GM19467 (cell line): Measurements from ENCODE around the gene SACM1L.

Source experiments
- ATAC-seq: cut with Tn5 transposase; IDR thresholded peaks from one replicate; pipeline ENCODE4 v1.9.1; 2021; ENCODE audit warnings: mild to moderate bottlenecking, moderate library complexity; ENCODE audit not compliant: unreplicated experiment

The SACM1L gene, protein sequence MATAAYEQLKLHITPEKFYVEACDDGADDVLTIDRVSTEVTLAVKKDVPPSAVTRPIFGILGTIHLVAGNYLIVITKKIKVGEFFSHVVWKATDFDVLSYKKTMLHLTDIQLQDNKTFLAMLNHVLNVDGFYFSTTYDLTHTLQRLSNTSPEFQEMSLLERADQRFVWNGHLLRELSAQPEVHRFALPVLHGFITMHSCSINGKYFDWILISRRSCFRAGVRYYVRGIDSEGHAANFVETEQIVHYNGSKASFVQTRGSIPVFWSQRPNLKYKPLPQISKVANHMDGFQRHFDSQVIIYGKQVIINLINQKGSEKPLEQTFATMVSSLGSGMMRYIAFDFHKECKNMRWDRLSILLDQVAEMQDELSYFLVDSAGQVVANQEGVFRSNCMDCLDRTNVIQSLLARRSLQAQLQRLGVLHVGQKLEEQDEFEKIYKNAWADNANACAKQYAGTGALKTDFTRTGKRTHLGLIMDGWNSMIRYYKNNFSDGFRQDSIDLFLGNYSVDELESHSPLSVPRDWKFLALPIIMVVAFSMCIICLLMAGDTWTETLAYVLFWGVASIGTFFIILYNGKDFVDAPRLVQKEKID

DNA sequence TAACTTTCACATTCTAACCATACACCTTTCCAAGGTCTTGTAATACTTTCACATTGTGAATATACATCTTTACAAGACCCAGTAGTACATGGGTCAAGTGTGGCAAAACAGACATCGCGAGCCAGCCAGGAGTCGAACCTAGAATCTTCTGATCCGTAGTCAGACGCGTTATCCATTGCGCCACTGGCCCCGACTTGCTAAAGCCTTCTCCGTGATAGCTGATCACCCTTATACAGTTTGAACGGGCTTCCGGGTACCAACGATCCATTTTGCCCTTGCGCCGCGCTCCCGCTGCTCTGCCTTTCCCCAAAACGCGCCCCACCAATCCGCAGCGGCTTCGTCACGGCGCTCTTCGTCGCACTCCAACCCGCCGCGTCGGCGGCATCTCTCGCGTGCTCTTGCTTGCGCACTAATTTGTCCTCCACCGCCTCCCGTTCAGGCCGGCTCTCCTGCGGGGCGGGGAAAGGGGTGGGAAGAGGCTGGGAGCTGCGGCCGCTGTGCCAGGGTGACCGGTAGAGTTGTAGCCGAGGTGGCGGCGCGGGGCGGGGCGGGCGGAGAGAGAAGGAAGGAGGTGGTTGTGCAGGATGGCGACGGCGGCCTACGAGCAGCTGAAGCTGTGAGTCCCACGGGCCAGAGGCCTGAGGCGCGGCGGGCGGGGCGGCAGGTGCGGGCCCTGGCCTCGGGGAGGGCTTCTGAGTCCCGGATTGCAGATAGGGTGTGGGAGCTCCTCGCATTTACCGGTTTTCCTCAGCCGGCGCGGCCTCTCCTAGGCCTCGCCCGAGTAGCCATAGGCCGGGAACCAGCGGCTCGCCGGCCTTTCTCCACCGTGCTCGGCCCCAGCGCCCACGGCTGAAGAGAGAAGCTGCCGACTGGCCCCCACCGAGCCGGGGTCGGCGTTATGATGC is at the start of gene SACM1L:
TSS of gene SACM1L (plus strand) at position 515 of the 905 bp plus-strand sequence. CDS start at position 585, 70 bp downstream.
- ATAC-seq = peak; percentile 88

DNA sequence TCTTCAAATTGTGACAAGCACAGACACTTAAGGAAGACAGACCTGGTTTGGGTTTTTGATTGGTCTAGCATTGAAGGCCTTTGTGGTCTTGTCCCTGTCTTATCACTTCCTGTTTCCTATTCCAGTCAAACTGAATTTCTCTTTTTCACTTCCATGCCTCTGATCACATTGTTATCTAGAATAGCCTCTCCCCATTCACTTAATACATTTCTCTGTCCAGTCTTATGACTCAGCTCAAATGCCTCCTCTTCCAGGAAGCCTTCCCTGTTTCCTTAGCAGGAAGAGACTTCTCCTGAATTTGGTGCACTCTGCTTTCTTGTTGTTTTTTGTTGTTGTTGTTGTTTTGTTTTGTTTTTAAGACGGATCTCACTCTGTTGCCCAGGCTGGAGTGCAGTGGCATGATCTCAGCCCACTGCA is 49.1 kb upstream of the SACM1L start:
- ATAC-seq = no peak

DNA sequence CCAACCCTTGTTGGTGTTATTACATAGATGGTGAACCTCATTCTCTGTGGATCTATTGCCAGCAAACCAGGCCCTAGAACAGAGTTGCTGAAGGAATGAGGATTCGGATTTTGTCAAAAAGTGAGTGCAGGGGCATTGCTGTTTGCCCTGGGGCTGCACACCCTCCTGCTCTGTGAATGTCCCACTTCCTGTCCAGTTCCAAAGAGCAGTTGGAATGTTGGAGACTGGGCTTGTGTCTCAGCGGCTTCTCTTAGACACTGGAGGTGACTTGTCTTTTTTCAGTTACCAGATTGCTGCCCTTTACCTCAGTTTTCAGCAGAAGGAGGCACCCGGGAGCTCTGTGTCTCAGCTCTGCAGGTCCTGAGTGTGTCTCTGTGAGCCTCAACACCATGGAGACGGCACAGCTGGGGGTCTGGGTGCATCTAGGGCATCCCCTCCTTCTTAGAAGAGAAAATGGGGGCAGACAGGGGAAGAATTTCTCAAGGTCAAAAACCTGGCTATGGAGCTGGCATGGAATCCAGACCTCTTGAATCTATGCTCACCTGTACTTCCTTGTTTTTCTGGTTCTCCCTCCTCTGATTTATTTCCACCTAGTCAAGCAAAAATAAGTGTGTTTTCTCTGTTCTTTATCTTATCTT is 48.4 kb upstream of the SACM1L start:
- ATAC-seq = no peak

DNA sequence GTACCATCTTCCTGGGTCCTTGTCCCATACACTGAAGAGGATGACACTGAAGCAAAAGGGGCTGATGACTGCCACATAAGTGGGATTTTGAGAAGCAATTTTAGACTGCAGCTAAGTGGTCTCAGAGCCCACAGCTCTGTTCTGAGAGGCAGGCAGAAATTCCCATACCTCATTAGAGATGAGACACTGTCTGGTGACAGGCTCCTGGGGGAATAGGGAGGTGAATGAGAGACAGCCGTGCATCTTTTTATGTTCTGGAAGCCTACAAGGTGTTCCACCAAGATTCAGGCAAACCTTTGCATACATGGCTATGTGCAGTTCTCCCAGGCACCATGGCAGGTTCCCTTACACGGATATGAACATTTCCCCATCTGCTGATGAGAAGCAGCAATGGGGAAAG is 47.4 kb upstream of the SACM1L start:
- ATAC-seq = no peak

DNA sequence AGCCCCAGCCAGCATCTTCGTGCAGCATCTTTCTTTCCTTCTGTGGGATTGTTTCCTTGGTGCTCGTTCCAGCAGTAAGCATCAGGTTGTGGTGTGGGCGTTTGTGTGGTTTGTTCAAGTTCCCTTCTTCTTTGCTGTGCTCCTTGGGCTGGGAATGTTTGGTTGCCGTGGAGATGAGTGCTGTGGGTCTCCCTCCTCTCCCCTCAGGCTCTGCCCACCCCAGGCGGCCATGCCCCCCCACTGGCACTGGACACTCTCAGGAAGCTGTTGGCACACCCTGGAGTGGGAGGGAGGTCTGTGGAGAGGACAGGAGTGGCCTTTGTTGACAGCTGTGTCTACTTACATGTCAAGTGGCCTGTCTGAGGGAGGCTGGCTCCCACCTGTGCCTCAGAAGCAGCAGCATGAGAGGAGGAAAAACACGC is 46.5 kb upstream of the SACM1L start:
- ATAC-seq = no peak

DNA sequence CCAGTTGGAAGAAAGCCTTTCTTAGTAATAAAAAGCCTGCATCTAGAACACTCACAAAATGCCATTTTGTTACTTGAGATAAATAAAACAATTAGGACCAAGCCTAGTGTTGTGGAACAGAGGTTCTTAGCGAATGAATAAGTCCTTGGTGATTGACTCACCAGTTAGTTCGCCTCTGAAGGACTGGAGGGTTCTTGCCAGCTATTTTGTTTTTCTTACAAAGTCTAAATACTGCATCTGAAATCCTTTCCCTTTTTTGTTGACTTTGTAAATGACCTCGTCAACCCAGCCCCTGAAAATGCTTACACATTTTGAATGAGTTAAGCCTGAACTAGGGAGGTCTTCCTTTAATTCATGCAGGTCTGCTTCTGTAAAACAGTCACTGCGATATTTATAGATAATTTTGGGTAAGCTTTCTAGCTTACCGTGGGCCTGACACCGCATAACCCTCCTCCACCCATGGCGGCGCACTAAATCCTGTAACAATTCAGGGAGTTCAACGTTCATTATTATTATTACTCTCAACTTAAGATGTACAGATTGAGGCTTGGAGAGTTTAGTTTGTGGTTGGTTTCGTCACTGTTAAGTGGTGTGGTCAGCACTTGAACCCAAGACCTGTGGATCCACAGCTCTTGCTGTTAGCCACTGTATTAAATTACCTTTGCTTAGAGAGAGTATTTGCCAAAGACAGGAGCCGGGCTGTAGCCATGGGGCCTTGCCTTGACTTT is 45.0 kb upstream of the SACM1L start:
- ATAC-seq = no peak

DNA sequence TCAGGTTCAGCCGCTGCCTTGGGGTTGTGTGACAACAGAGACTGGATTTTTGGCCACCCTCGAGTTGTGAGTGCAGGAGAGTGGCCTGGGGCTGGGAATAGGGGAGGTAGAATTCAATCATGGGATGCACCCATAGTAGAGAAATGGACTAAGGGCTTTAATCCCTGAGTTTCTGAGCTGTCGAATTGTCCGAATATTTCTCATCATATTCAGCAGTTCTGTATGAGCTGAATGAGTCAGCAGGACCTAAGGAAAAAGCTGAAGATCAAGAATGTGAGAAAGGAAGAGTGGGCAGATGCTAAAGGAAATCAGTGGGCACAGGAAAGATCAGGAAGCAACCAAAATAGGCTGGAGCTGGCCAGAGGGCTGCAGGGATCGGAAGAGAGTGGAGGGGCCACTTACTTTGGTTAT is 44.4 kb upstream of the SACM1L start:
- no peak for ATAC-seq

DNA sequence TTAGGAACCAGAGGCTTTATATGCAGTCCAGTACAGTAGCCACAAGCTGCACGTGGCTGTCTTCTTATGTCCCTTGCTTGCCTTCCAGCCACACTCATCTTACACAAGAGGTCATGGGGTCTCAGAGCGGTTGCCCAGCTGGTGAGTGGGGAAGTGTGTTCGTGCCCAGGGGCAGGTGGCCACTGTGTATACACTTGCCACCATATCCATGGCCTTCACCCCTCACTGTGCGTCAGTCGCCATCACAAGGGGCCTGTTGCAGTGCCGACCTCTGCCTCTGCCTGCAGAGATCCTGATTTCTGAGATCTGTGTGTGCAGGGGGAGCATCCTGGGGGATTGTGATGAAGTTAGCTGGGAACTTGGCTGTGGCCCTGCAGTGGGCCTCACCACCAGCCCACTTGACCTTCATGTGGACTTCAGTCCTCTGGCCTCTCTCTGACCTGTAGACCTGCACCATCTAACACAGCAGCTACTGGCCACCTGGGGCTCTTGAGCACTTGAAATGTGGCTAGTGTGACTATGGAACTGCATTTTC is 43.1 kb upstream of the SACM1L start:
- ATAC-seq = no peak

DNA sequence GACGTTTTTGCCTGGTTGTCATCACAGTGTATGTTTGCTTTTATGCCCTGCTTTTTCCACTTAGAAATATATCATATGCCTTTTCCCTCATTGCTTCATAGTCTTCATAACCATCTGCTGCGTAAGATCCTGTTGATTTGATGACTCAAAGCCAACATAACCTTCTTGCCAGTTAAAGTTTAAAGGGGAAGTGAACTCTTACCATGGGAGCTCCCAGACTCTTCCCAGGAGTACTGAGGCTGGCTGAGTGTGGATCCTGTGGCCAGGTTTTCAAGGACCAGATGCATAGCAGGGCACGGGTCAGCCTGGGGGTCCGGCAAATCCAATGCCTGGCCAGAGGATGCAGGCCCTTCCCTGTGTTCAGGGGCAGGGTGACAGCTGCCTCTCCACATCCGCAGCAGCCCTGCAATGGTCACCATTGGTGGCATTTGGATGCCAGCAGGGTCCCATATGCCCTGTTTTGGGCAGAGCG is 42.0 kb upstream of the SACM1L start:
- ATAC-seq = no peak

DNA sequence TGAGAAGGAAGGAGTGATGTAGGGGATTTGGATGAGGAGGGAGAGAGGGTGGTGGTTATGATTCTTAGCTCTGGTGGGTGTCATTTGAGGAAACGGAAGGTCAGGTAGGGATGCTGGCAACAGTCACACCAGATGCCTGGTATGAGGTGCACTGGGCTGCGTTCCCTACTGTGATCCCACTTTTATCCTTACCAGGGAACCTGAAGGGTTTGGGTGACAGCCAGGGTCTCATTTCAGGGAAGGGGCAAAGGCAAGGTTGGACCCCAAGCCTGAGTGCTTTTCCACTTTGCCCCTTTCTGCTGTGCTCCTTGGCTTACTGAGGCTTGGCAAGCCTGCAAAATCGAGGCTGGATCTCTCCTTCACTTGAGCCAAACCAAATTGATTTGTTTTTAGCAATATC is 36.0 kb upstream of the SACM1L start:
- no peak for ATAC-seq

DNA sequence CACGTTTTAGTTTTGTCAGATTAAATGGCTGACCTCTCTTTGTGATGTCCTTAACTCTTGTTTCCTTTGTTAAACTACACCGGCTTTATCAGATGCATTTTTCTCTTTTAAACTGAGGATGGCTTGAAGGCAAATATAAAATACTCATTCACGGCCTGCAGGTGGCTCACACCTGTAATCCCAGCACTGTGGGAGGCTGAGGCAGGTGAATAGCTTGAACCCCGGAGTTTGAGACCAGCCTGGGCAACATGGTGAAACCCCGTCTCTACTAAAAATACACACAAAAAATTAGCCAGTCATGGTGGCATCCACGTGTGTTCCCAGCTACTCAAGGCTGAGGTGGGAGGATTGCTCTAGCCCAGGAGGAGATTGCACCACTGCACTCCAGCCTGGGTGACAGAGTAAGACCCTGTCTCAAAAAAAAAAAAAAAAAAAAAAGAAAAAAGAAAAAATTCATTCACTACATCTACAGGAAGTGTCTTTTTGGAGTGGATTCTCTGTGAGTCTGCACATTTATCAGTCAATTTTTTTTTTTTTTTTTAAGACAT is 34.7 kb upstream of the SACM1L start:
- ATAC-seq = no peak

DNA sequence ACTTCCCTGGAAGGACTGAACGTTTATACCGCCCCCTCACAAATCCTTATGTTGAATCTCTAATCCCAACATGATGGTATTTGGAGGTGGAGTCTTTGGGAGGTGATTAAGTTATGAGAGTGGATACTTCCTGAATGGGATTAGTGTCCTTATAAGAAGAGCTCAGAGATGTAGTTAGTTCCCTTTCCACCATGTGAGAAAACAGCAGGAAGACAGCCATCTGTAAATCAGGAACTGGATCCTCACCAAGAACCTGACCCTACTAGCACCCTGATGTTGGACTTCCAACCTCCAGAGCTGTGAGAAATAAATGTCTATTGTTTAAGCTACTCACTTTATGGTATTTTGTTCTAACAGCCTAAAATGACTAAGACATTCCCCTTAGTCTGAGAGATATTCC is 33.3 kb upstream of the SACM1L start:
- no peak for ATAC-seq

DNA sequence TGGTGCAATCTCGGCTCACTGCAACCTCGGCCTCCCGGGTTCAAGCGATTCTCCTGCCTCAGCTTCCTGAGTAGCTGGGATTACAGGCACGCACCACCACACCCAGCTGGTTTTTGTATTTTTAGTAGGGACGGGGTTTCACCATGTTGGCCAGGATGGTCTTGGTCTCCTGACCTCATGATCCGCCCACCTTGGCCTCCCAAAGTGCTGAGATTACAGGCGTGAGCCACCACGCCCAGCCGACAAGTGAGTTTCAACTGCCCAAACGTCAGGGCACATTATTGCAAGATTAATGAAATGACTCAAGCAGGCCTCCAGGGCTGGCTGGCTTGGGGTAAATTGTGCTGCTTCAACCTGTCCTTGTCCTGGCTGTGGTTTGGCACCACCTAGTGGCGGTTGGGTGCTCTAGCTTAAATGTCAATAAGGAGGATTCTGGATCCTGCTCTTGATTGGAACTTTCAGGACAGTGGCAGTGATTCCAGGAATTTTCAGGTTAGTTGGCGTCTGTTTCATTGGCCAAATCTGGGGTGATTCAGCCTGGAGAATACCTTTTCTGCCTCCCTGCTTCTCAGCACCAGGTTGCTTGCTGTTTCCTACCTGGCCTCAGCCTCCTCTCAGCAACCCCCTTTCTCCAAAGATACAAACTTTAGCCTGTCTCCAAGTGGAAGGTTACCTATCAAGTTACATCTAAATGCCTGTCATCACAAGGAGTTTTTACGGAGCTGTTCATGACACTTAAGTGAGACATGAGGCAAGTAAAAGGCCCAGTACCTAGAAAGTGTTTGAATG is 32.4 kb upstream of the SACM1L start:
- ATAC-seq = peak; percentile 64

DNA sequence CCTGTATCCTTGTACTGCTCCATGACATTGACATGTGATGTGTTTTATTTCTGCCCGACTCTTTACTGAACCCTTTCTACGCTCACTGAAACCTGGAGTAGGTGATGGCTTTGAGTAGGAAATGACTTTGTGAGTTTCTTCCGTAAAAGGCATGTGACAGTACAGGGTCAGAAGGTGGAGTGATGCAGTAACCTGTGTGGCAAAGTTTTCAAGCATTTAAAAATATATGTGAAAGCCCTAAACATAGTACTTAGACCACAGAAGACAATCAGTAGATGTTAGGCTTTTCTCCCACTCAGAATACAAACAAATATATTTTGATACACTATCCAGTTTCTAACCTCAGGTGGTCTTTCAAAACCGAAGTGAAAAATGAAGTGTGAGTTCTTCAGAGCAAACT is 31.3 kb upstream of the SACM1L start:
- ATAC-seq = no peak

DNA sequence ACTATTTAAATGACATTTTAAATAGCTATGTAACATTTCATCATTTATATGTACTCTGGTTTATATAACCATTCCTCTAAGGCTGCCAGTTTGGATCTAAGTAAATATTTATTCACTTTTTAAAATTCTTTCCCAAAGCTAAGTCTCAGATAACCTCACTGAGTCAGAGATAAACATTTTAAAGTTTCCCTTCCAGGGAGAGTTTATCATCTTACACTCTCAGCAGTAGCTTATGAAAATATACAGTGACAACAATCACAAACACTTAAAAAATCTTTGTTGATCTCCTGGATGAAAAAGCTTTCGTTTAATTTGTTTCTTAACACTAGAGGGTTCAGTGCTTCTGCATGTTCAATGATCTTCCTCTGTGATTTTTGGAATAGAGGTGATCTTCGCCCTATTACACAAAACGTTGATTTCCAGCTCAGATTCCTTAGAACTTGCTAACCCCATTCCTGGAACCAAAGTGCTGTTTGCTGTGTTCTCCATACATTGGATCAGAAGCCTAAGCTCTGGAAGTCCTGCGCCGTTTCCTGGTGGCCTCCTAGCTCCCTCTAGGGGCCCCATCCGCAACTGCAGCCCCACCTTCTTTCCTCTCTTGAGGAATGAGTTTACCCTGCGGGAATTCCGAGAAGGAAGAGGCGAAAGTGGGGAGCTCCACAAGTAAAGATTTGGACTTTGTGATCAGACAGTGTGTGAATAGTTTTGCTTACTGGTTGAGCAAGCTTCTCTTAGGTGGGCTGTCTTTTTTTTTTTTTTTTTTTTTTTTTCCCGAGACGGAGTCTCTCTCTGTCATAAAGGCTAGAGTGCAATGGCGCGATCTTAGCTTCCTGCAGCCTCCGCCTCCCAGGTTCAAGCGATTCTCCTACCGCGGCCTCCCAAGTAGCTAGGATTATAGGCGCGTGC is 29.3 kb upstream of the SACM1L start:
- ATAC-seq = no peak

DNA sequence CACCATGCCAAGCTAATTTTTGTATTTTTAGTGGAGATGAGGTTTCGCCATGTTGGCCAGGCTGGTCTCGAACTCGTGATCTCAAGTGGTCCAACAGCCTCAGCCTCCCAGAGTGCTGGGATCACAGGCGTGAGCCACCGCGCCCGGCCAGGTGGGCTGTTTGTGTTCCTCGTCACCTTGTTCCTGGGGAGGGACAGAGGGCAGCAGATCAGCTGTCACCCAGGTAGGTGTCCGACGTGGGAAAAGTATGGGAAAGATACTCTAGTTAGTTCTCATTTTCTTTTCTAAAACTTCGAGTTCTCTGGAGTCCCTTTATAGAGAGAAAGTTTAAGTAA is 28.7 kb upstream of the SACM1L start:
- no peak for ATAC-seq

DNA sequence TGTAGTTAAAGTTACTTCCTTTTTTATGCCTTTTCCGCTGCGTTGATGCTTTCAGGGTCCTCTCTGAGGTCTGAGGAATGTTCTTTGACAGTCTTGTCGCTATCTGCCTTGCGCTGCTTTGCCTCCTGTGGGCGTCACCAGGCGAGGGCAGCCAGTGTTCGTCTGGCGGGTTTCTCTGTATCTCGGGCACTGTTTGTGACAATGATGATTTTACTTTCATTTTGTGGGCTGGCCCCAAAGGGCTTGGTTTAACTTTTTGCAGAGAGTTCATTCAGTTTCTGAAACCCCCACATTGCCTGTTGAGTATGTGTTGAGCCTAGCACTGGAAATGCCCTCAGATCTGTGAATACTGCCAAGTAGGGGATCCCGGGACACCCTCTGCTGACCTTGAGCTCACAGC is 24.6 kb upstream of the SACM1L start:
- ATAC-seq = peak; percentile 73

DNA sequence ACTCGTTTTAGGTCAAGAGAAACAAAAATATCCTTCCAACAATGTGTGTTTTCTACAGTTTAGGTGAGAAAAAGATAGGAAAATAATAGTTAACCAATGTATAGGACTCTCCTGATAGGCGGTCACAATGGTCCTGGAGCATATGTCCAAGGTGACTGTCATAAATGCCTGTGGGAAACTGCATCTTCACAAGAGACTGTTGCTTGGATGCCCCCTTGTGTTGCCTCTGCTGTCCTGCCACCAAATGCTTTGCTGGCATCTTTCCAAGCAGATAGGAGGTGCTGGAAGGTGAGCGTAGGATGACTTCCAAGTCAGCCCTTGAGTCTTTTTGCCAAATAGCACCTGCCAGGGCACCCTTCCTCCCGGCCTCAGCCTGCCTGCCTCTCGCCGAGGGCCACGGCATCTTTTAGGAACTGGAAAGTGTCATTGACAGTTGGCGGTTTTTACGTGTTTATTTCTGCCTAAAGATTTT is 24.1 kb upstream of the SACM1L start:
- no peak for ATAC-seq
